SU-DHL-6 (cell line): ENCODE results near the gene RGS19.

Experiments
- CTCF ChIP-seq: fragments of 200-600 bp; sonication (generic); IDR thresholded peaks from one replicate; pipeline ENCODE4 v1.5.1; 2017; ENCODE audit warnings: antibody characterized with exemption, mild to moderate bottlenecking, low read length, moderate library complexity; ENCODE audit not compliant: insufficient read depth, poor library complexity, severe bottlenecking
- EZH2phosphoT487 ChIP-seq: fragments of 200-600 bp; sonication (generic), shearing (Covaris generic); conservative IDR thresholded peaks from 2 replicates; pipeline ENCODE4 v1.6.1; 2018; ENCODE audit warnings: mild to moderate bottlenecking, antibody characterized with exemption, low read length, moderate library complexity, mixed read lengths

- TF ChIP-seq CTCF (no peak), EZH2phosphoT487 (no peak)
Measured at GRCh38 chr20:64035933-64036345, 43.4 kb downstream of the RGS19 start, which contains the start of gene C20orf204.
